Mesenchymal stem cell (in vitro differentiated cells and primary cell): Measurements from ENCODE around the gene GNG4.

Experiments
- DNase-seq: peaks from one replicate; pipeline ENCODE4 v3.0.0-alpha.2; 2013
- H2AFZ ChIP-seq: one replicate; pipeline ENCODE4 v1.6.1; 2013; ENCODE audit warnings: low read depth, mild to moderate bottlenecking, control low read depth, inconsistent platforms, low read length, moderate library complexity
- H2AK5ac ChIP-seq: 2 replicates; pipeline ENCODE4 v1.6.1; 2013; ENCODE audit warnings: low read length, moderate library complexity, mild to moderate bottlenecking, inconsistent platforms; ENCODE audit not compliant: severe bottlenecking
- H2BK120ac ChIP-seq: one replicate; pipeline ENCODE4 v1.6.1; 2013; ENCODE audit warnings: low read depth, mild to moderate bottlenecking, inconsistent platforms, low read length, moderate library complexity
- H2BK12ac ChIP-seq, 2 experiments: one replicate each; pipeline ENCODE4 v1.6.1; 2013; ENCODE audit warnings: inconsistent platforms in 2 of 2, low read length in 2 of 2, mild to moderate bottlenecking in 2 of 2, moderate library complexity in 2 of 2, control low read depth in 1 of 2
- H2BK15ac ChIP-seq: one replicate; pipeline ENCODE4 v1.6.1; 2013; ENCODE audit warnings: mild to moderate bottlenecking, low read depth, inconsistent platforms; ENCODE audit not compliant: poor library complexity, severe bottlenecking
- H2BK5ac ChIP-seq: 2 replicates; pipeline ENCODE4 v1.6.1; 2013; ENCODE audit warnings: low read depth, mild to moderate bottlenecking, low read length, control low read depth, inconsistent platforms; ENCODE audit not compliant: poor library complexity, severe bottlenecking
- H3K14ac ChIP-seq, 2 experiments: one replicate each; pipeline ENCODE4 v1.6.1; 2013; ENCODE audit warnings: inconsistent platforms in 2 of 2, low read length in 2 of 2, control low read depth in 1 of 2, mild to moderate bottlenecking in 1 of 2, moderate library complexity in 1 of 2
- H3K18ac ChIP-seq, 2 experiments: one replicate each; pipeline ENCODE4 v1.6.1; 2013; ENCODE audit warnings: inconsistent platforms in 2 of 2, low read length in 2 of 2, control low read depth in 1 of 2, low read depth in 1 of 2, mild to moderate bottlenecking in 1 of 2
- H3K23ac ChIP-seq, 2 experiments: one replicate each; pipeline ENCODE4 v1.6.1; 2013; ENCODE audit warnings: inconsistent platforms in 2 of 2, low read length in 2 of 2, mild to moderate bottlenecking in 2 of 2, moderate library complexity in 2 of 2, control low read depth in 1 of 2
- H3K27ac ChIP-seq: 2 replicates; pipeline ENCODE4 v1.5.1; 2013; ENCODE audit warnings: mild to moderate bottlenecking, moderate library complexity, low read length, control low read depth, inconsistent platforms; ENCODE audit not compliant: poor library complexity, severe bottlenecking
- H3K27me3 ChIP-seq, 2 experiments: 2 replicates each; pipeline versions ENCODE4 v1.6.1 to v1.7.0; 2013; ENCODE audit warnings: low read length in 2 of 2, mild to moderate bottlenecking in 2 of 2, moderate library complexity in 2 of 2, control low read depth in 1 of 2, inconsistent platforms in 1 of 2; ENCODE audit not compliant: control insufficient read depth in 1 of 2, insufficient read depth in 1 of 2
- H3K36me3 ChIP-seq, 2 experiments: 2 replicates each; pipeline versions ENCODE4 v1.6.1 to v1.7.0; 2013; ENCODE audit warnings: low read length in 2 of 2, control low read depth in 1 of 2, inconsistent platforms in 1 of 2, low read depth in 1 of 2, mild to moderate bottlenecking in 1 of 2; ENCODE audit not compliant: insufficient read depth in 2 of 2, control insufficient read depth in 1 of 2
- H3K4ac ChIP-seq, 2 experiments: one replicate each; pipeline ENCODE4 v1.6.1; 2013; ENCODE audit warnings: inconsistent platforms in 2 of 2, low read length in 2 of 2, mild to moderate bottlenecking in 2 of 2, moderate library complexity in 2 of 2, control low read depth in 1 of 2, low read depth in 1 of 2
- H3K4me1 ChIP-seq: 2 replicates; pipeline ENCODE4 v1.6.1; 2013; ENCODE audit warnings: low read depth, low read length, control low read depth; ENCODE audit not compliant: control insufficient read depth, insufficient read depth
- H3K4me2 ChIP-seq: 2 replicates; pipeline ENCODE4 v1.6.1; 2013; ENCODE audit warnings: low read length, mild to moderate bottlenecking, inconsistent platforms; ENCODE audit not compliant: poor library complexity, severe bottlenecking
- H3K4me3 ChIP-seq, 2 experiments: 2 replicates each; pipeline versions ENCODE4 v1.5.1 to v1.7.0; 2013; ENCODE audit warnings: low read length in 2 of 2, mild to moderate bottlenecking in 2 of 2, control low read depth in 1 of 2, low read depth in 1 of 2; ENCODE audit not compliant: insufficient read depth in 1 of 2
- H3K79me1 ChIP-seq: replicated peaks from 2 replicates; pipeline ENCODE4 v1.6.1; 2013; ENCODE audit warnings: mild to moderate bottlenecking, control low read depth, low read length, inconsistent platforms; ENCODE audit not compliant: poor library complexity, severe bottlenecking
- H3K9ac ChIP-seq: 2 replicates; pipeline ENCODE4 v1.7.0; 2013; ENCODE audit warnings: mild to moderate bottlenecking, low read length, moderate library complexity
- H3K9me3 ChIP-seq: 2 replicates; pipeline ENCODE4 v1.7.0; 2013; ENCODE audit warnings: mild to moderate bottlenecking, low read length; ENCODE audit not compliant: control insufficient read depth
- H4K8ac ChIP-seq: one replicate; pipeline ENCODE4 v1.6.1; 2013; ENCODE audit warnings: inconsistent platforms, mild to moderate bottlenecking, low read length, moderate library complexity
- H4K91ac ChIP-seq: one replicate; pipeline ENCODE4 v1.6.1; 2013; ENCODE audit warnings: mild to moderate bottlenecking, low read length, inconsistent platforms
- WGBS: methylation state at CpG from one replicate; pipeline ENCODE4 v1.1.7; 2013; ENCODE audit warnings: mixed read lengths; 5-methylcytosine and 5-hydroxymethylcytosine counted together

Gene GNG4

GRCh38 chr1:235571482-235571881 is 78.1 kb downstream of the GNG4 start:
- no peak overlapping the region for H3K4ac ChIP-seq
- no peaks in the 10 kb centered on the region for H3K36me3 ChIP-seq
- no peak overlapping the region for H3K9ac ChIP-seq
- peaks cover 0 to 6% of the 10 kb centered on the region in 2 experiments for H3K27me3 ChIP-seq
- no peak overlapping the region for H3K4me3 ChIP-seq
- H3K18ac ChIP-seq: no peak overlapping the region
- no peak overlapping the region for H4K8ac ChIP-seq
- H2BK120ac ChIP-seq: no peak overlapping the region
- H2AK5ac ChIP-seq: no peak overlapping the region
- H3K23ac ChIP-seq: no peak overlapping the region
- H3K79me1 ChIP-seq: no peaks in the 10 kb centered on the region
- H3K4me1 ChIP-seq: no peaks in the 10 kb centered on the region
- no peak for DNase-seq
- no peak overlapping the region for H2AFZ ChIP-seq
- H2BK15ac ChIP-seq: no peak overlapping the region
- no peaks in the 10 kb centered on the region for H3K9me3 ChIP-seq
- WGBS: no CpG with 5 or more reads among the region's 3 CpGs
- no peak overlapping the region for H3K4me2 ChIP-seq
- no peak overlapping the region for H3K14ac ChIP-seq
- no peak overlapping the region for H4K91ac ChIP-seq
- no peak overlapping the region for H3K27ac ChIP-seq
- H2BK5ac ChIP-seq: no peak overlapping the region
- H2BK12ac ChIP-seq: no peak overlapping the region

GRCh38 chr1:235567812-235568503 is 81.6 kb downstream of the GNG4 start:
- 84% methylated on average over 5 of the region's 7 CpGs for WGBS
- H2AFZ ChIP-seq: no peak overlapping the region
- H3K18ac ChIP-seq: no peak overlapping the region
- H3K27me3 ChIP-seq: peaks cover 5 to 16% of the 10 kb centered on the region in 2 experiments
- H3K9me3 ChIP-seq: no peaks in the 10 kb centered on the region
- H4K8ac ChIP-seq: no peak overlapping the region
- H3K4me2 ChIP-seq: no peak overlapping the region
- H3K79me1 ChIP-seq: no peaks in the 10 kb centered on the region
- no peak overlapping the region for H3K4ac ChIP-seq
- H2BK120ac ChIP-seq: no peak overlapping the region
- peaks cover 2% of the 10 kb centered on the region for H3K4me1 ChIP-seq
- H3K27ac ChIP-seq: no peak overlapping the region
- no peak overlapping the region for H3K4me3 ChIP-seq
- no peak overlapping the region for H3K23ac ChIP-seq
- no peak overlapping the region for H4K91ac ChIP-seq
- no peak for DNase-seq
- H2BK12ac ChIP-seq: no peak overlapping the region
- no peak overlapping the region for H2BK5ac ChIP-seq
- no peak overlapping the region for H2BK15ac ChIP-seq
- H2AK5ac ChIP-seq: no peak overlapping the region
- H3K14ac ChIP-seq: no peak overlapping the region
- no peaks in the 10 kb centered on the region for H3K36me3 ChIP-seq
- H3K9ac ChIP-seq: no peak overlapping the region

- H2BK12ac ChIP-seq: no peak overlapping the region
- H3K9ac ChIP-seq: no peak overlapping the region
These were observed 83.5 kb downstream of the GNG4 start for GRCh38 chr1:235566084-235566483.

DNA sequence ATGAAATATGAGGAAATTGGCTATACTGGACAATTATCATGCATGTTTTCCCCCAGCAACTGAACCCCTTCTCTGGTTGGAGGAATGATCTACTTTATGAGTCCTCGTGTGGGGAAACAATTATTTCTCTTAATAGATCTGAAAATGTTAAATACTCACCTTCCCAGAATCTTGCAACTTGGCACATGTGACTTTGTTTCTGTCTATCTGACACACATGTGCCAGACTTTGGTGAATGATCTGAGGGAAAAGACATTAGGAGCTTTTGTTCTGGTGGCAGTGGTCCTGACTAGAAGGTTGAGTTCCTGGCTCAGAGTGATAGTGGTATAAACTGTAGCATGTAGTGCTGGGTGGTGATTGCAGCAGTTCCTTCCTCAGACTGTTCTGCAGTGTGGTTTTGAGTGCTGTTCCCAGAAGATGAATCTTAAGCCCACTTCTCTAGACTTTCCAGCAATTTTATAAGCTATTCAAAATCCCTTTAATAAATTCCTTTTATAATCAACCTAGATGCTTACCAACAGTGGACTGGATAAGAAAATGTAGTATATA is 86.0 kb downstream of the GNG4 start:
- Histone ChIP-seq H2BK120ac (no peak overlapping the region), H3K4me1 (peaks cover 2% of the 10 kb centered on the region), H3K4me3 (no peak overlapping the region), H2BK15ac (no peak overlapping the region), H3K23ac (no peak overlapping the region), H3K79me1 (no peaks in the 10 kb centered on the region), H3K4ac (no peak overlapping the region), H3K36me3 (no peaks in the 10 kb centered on the region), H2BK5ac (no peak overlapping the region), H3K18ac (no peak overlapping the region), H2AK5ac (no peak overlapping the region), H3K9ac (no peak overlapping the region), H3K27ac (no peak overlapping the region), H2BK12ac (no peak overlapping the region), H3K14ac (no peak overlapping the region), H2AFZ (no peak overlapping the region), H3K4me2 (no peak overlapping the region), H3K27me3 (peaks cover 5 to 16% of the 10 kb centered on the region in 2 experiments), H4K8ac (no peak overlapping the region), H4K91ac (no peak overlapping the region), H3K9me3 (no peaks in the 10 kb centered on the region)
- WGBS: no CpG with 5 or more reads among the region's 1 CpG
- no peak for DNase-seq

More at GRCh38 chr1:235566084-235566483, 83.5 kb downstream of the GNG4 start:
- H3K9me3 ChIP-seq: no peaks in the 10 kb centered on the region
- DNase-seq: no peak
- 52% methylated on average over 8 of the region's 8 CpGs for WGBS
- no peaks in the 10 kb centered on the region for H3K79me1 ChIP-seq
- no peak overlapping the region for H2BK15ac ChIP-seq
- no peak overlapping the region for H2BK5ac ChIP-seq
- H2AFZ ChIP-seq: no peak overlapping the region
- H3K4ac ChIP-seq: no peak overlapping the region
- H3K18ac ChIP-seq: no peak overlapping the region
- no peak overlapping the region for H2AK5ac ChIP-seq
- H3K27me3 ChIP-seq: peaks cover 5 to 16% of the 10 kb centered on the region in 2 experiments
- H4K8ac ChIP-seq: no peak overlapping the region
- H2BK120ac ChIP-seq: no peak overlapping the region
- no peak overlapping the region for H3K4me3 ChIP-seq
- no peak overlapping the region for H4K91ac ChIP-seq
- no peak overlapping the region for H3K27ac ChIP-seq
- no peak overlapping the region for H3K14ac ChIP-seq
- no peak overlapping the region for H3K23ac ChIP-seq
- no peak overlapping the region for H3K4me2 ChIP-seq
- peaks cover 2% of the 10 kb centered on the region for H3K4me1 ChIP-seq
- H3K36me3 ChIP-seq: no peaks in the 10 kb centered on the region
